Kidney (tissue), 14 donors: Measurements from ENCODE around the gene ZMAT3. TPM values are rescaled to one million over a fixed set of nuclear protein-coding genes. Genes with fewer than 3 reads are reported as not detected.

Experiments
- DNase-seq, 5 donors: peaks; one replicate each; pipeline ENCODE4 v3.0.0-alpha.2; 2013 to 2020
- FAIRE-seq: peaks from 2 replicates; lab custom pipeline; 2012; peaks lifted over from hg19 to GRCh38; lab: Jason Lieb, UNC
- H3K27ac ChIP-seq, 2 donors: one replicate each; pipeline ENCODE4 v1.7.0; 2013; ENCODE audit warnings: low read depth in 2 of 2, low read length in 2 of 2, inconsistent platforms in 1 of 2
- H3K27me3 ChIP-seq: one replicate; pipeline ENCODE4 v1.7.1; 2013; ENCODE audit warnings: low read length, inconsistent platforms; ENCODE audit not compliant: control insufficient read depth, insufficient read depth
- H3K36me3 ChIP-seq, 3 donors: one replicate each; pipeline versions ENCODE4 v1.7.0 to v1.7.1; 2013; ENCODE audit warnings: low read length in 3 of 3, control low read depth in 1 of 3, inconsistent platforms in 1 of 3; ENCODE audit not compliant: insufficient read depth in 3 of 3, control insufficient read depth in 2 of 3
- H3K4me1 ChIP-seq, 3 donors: one replicate each; pipeline versions ENCODE4 v1.7.0 to v1.7.1; 2013; ENCODE audit warnings: low read length in 3 of 3, inconsistent platforms in 1 of 3, low read depth in 1 of 3; ENCODE audit not compliant: control insufficient read depth in 2 of 3, insufficient read depth in 2 of 3
- H3K4me3 ChIP-seq, 3 donors: one replicate each; pipeline versions ENCODE4 v1.7.0 to v1.8.1; 2013; ENCODE audit warnings: low read length in 3 of 3, control low read depth in 1 of 3, inconsistent platforms in 1 of 3
- H3K9ac ChIP-seq, 3 donors: one replicate each; pipeline versions ENCODE4 v1.7.0 to v1.7.1; 2013; ENCODE audit warnings: low read length in 3 of 3, control low read depth in 1 of 3, inconsistent platforms in 1 of 3
- H3K9me3 ChIP-seq, 3 donors: one replicate each; pipeline versions ENCODE4 v1.7.0 to v1.7.1; 2013; ENCODE audit warnings: low read length in 3 of 3, control low read depth in 1 of 3, inconsistent platforms in 1 of 3; ENCODE audit not compliant: control insufficient read depth in 2 of 3, insufficient read depth in 1 of 3
- intact Hi-C: fragments of 100-400 bp; cut with DNase I; formaldehyde crosslinking; loops from one replicate; pipeline ENCODE4 v1.11.1; 2022
- polyA plus RNA-seq: library from polyadenylated mRNA; stranded (reverse); fragments of 350-450 nt; fragmentation: Illumina TruSeq; extraction: RNeasy Lipid Tissue Mini Kit (QIAGEN cat#74804); gene quantifications from one replicate; pipeline ENCODE4 v1.2.3, GENCODE V29; 2014; ENCODE audit warnings: low read depth, low replicate concordance; ENCODE audit not compliant: insufficient read depth
- total RNA-seq: library from RNA; stranded (reverse); fragmentation: NEBNext Ultra II Directional; extraction: Animal tissue kit (Norgen Biotek cat#: 25700); gene quantifications from one replicate; pipeline ENCODE4 v1.2.1, GENCODE V29; 2021
- TF ChIP-seq, protein P1 (sequence below): IDR thresholded peaks from 3 replicates; pipeline ENCODE4 v1.5.1; 2012; ENCODE audit warnings: mild to moderate bottlenecking, moderate library complexity, borderline replicate concordance; ENCODE audit not compliant: insufficient read depth; ENCODE audit errors: extremely low read depth
- donor health status: control.
- donor health status: control.
- donor health status: control.
- donor health status: control.
- donor health status: control.
- donor health status: DM: yes; HTN: yes; CAD: no.
- donor health status: Normal renal cell carcinoma (clear cell type).

Gene ZMAT3
- total and polyA plus RNA-seq, 2 donors from 2014 or later = 4.2 to 26.1 TPM

DNA sequence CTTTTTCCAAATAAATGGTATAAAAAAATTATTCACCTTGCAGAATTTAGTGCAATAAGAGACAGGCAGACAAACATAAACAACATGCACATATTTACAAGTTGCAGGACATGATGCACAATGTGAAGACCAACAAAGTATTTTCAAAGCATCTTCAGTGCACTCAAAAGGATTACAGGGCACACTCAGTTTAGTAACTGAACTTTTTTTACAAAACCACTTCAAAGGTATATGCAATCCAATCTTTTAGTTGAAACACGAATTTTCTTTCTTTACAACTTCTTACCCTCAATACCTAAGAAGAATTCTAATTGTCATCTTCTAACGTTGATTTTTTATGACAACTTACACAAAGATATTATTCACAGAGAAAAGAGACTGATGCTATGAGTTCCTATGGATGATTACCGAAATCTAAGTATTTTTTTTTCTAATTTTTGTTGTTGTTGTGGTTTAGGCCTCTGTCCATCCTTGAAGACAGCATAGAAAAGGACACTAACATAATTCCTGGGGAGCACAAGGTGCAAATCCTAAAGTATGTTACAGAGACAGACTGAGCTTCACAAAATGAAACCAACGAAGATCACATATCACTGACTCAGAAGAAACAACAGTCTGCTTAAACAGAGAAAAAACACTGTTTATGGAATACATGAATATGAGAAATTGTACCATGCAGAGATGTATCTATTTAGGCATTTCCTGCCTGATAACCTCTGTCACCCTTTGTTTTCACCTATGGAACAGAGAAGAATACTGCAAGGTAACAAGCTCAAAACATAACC, 50.3 kb downstream of the ZMAT3 start:
- H3K4me3 ChIP-seq = no peak overlapping the region
- intact Hi-C loops = no loop called here
- no peaks in the 10 kb centered on the region for H3K27me3 ChIP-seq
- FAIRE-seq (no peak), DNase-seq (no peak)
- H3K36me3 ChIP-seq = no peaks in the 10 kb centered on the region
- no peaks in the 10 kb centered on the region for H3K9me3 ChIP-seq
- no peak overlapping the region for H3K27ac ChIP-seq
- TF ChIP-seq, protein P1, sequence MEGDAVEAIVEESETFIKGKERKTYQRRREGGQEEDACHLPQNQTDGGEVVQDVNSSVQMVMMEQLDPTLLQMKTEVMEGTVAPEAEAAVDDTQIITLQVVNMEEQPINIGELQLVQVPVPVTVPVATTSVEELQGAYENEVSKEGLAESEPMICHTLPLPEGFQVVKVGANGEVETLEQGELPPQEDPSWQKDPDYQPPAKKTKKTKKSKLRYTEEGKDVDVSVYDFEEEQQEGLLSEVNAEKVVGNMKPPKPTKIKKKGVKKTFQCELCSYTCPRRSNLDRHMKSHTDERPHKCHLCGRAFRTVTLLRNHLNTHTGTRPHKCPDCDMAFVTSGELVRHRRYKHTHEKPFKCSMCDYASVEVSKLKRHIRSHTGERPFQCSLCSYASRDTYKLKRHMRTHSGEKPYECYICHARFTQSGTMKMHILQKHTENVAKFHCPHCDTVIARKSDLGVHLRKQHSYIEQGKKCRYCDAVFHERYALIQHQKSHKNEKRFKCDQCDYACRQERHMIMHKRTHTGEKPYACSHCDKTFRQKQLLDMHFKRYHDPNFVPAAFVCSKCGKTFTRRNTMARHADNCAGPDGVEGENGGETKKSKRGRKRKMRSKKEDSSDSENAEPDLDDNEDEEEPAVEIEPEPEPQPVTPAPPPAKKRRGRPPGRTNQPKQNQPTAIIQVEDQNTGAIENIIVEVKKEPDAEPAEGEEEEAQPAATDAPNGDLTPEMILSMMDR = no peak
- no peak overlapping the region for H3K9ac ChIP-seq
- peaks cover 0 to 2% (median 0%) of the 10 kb centered on the region in 3 donors for H3K4me1 ChIP-seq

GRCh38 chr3:179020112-179020511, 51.5 kb downstream of the ZMAT3 start:
- Histone ChIP-seq H3K36me3 (no peaks in the 10 kb centered on the region), H3K27ac (no peak overlapping the region), H3K4me1 (peaks cover 0 to 2% (median 0%) of the 10 kb centered on the region in 3 donors), H3K9ac (no peak overlapping the region), H3K27me3 (no peaks in the 10 kb centered on the region), H3K9me3 (no peaks in the 10 kb centered on the region), H3K4me3 (no peak overlapping the region)
- no peak for FAIRE-seq
- peak in 2 of 5 donors; percentile 14 to 47 for DNase-seq
- intact Hi-C loops = no loop called here
- TF ChIP-seq, protein P1 = no peak

DNA sequence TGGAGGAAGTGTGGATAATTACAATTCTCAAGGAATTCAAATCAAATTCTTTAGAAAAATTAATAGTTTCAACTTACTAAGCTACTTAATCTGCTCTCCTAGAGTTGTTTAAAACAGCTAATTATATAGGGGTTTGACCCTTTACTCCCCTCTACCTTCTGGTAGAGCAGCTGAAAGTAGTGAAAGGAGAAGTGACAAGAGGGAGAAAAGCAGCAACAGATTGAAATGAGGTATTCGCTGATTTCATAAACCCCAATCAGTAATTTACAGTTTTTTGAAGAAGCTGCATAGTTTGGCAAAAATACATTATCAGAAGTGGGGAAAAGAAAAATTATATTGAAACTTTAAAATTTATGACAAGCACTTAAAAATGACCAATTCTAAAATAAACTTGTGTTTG, 52.8 kb downstream of the ZMAT3 start:
- intact Hi-C loops = loop anchor here (10.0 kb wide), 1 partner anchor 296 kb away; no protein-coding TSS in a partner anchor
- FAIRE-seq (no peak), DNase-seq (no peak)
- Histone ChIP-seq H3K27me3 (no peaks in the 10 kb centered on the region), H3K36me3 (no peaks in the 10 kb centered on the region), H3K9ac (no peak overlapping the region), H3K4me1 (peaks cover 0 to 2% (median 0%) of the 10 kb centered on the region in 3 donors), H3K27ac (no peak overlapping the region), H3K9me3 (no peaks in the 10 kb centered on the region), H3K4me3 (no peak overlapping the region)
- TF ChIP-seq, protein P1 = no peak
